Measurements from ENCODE around the gene KSR2. TPM values are rescaled to one million over a fixed set of nuclear protein-coding genes. Genes with fewer than 3 reads are reported as not detected.
"Not testable (repeated sequence)": the region's sequence is repeated elsewhere in the genome, so short reads cannot be mapped to it uniquely, and the experiment has no call there.

The KSR2 gene
- total RNA-seq, 1 donor from 2014 or later, result 1.4 TPM

- ATAC-seq, result no peak
- intact Hi-C loops (cut with DNase I), result no loop called here
- no peaks in the 10 kb centered on the region for H3K27me3 ChIP-seq
- no peaks in the 10 kb centered on the region for H3K9me3 ChIP-seq
- peaks cover 10% of the 10 kb centered on the region for H3K4me1 ChIP-seq
- H3K27ac ChIP-seq, result no peak overlapping the region
- TF ChIP-seq CTCF (IDR thresholded peaks at IDR 0.05), result no peak
- no peak overlapping the region for H3K4me3 ChIP-seq
- no peaks in the 10 kb centered on the region for H3K36me3 ChIP-seq
- DNase-seq, result no peak
Measured at GRCh38 chr12:118013283-118013682, 44.5 kb upstream of the KSR2 start.

- H3K27ac ChIP-seq, result no peak overlapping the region
- H3K27me3 ChIP-seq, result no peaks in the 10 kb centered on the region
- no peaks in the 10 kb centered on the region for H3K36me3 ChIP-seq
- intact Hi-C loops (cut with DNase I), result no loop called here
- ATAC-seq (no peak), DNase-seq (no peak)
- peaks cover under 1% of the 10 kb centered on the region for H3K4me1 ChIP-seq
- H3K4me3 ChIP-seq, result no peak overlapping the region
- no peak for TF ChIP-seq CTCF (IDR thresholded peaks at IDR 0.05)
- no peaks in the 10 kb centered on the region for H3K9me3 ChIP-seq
Measured at GRCh38 chr12:118011961-118012360, 43.2 kb upstream of the KSR2 start.

GRCh38 chr12:118011377-118011776 lies 42.6 kb upstream of the KSR2 start:
- no peaks in the 10 kb centered on the region for H3K9me3 ChIP-seq
- H3K36me3 ChIP-seq, result no peaks in the 10 kb centered on the region
- TF ChIP-seq CTCF (IDR thresholded peaks at IDR 0.05), result no peak
- intact Hi-C loops (cut with DNase I), result no loop called here
- H3K27me3 ChIP-seq, result no peaks in the 10 kb centered on the region
- no peaks in the 10 kb centered on the region for H3K4me1 ChIP-seq
- H3K27ac ChIP-seq, result no peak overlapping the region
- no peak overlapping the region for H3K4me3 ChIP-seq
- no peak for ATAC-seq
- no peak for DNase-seq

GRCh38 chr12:118010903-118011302 lies 42.1 kb upstream of the KSR2 start:
- no peaks in the 10 kb centered on the region for H3K36me3 ChIP-seq
- no peaks in the 10 kb centered on the region for H3K27me3 ChIP-seq
- DNase-seq, result no peak
- TF ChIP-seq CTCF (IDR thresholded peaks at IDR 0.05), result no peak
- ATAC-seq, result no peak
- H3K4me3 ChIP-seq, result no peak overlapping the region
- no peaks in the 10 kb centered on the region for H3K9me3 ChIP-seq
- intact Hi-C loops (cut with DNase I), result no loop called here
- no peak overlapping the region for H3K27ac ChIP-seq
- no peaks in the 10 kb centered on the region for H3K4me1 ChIP-seq

DNA sequence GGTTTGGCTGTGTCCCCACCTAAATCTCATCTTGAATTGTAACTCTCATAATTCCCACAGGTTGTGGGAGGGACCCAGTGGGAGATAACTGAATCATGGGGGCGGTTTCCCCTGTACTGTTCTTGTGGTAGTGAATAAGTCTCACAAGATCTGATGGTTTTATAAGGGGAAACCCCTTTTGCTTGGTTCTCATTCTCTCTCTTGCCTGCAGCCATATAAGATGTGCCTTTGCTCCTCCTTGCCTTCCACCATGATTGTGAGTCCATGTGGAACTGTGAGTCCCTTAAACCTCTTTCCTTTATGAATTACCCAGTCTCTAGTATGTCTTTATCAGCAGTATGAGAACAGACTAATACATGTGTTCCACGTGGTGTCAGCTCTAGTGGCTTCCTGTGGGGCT lies 31.0 kb upstream of the KSR2 start:
- H3K27ac ChIP-seq; H3K27me3 ChIP-seq; ATAC-seq; H3K4me3 ChIP-seq; H3K4me1 ChIP-seq; intact Hi-C loops (cut with DNase I); DNase-seq; H3K36me3 ChIP-seq; H3K9me3 ChIP-seq: not testable (repeated sequence)

- H3K4me3 ChIP-seq, result no peak overlapping the region
- no peaks in the 10 kb centered on the region for H3K9me3 ChIP-seq
- DNase-seq (no peak), ATAC-seq (no peak)
- TF ChIP-seq CTCF (IDR thresholded peaks at IDR 0.05), result no peak
- no peaks in the 10 kb centered on the region for H3K27me3 ChIP-seq
- no peaks in the 10 kb centered on the region for H3K36me3 ChIP-seq
- H3K27ac ChIP-seq, result no peak overlapping the region
- no peaks in the 10 kb centered on the region for H3K4me1 ChIP-seq
- intact Hi-C loops (cut with DNase I), result no loop called here
Measured at GRCh38 chr12:117998719-117999118, 29.9 kb upstream of the KSR2 start.

Measured in upper lobe of right lung (tissue), 1 donor.